Loucy (cell line): ENCODE measurements around the gene CEACAM16.

Experiments
- EZH2phosphoT487 ChIP-seq: fragments of 200-600 bp; IDR thresholded peaks from 2 replicates; pipeline ENCODE4 v1.6.1; 2018; ENCODE audit warnings: antibody characterized with exemption, mild to moderate bottlenecking, moderate library complexity, borderline replicate concordance
- TF ChIP-seq, protein P1 (sequence below): fragments of 200-600 bp; sonication (generic); conservative IDR thresholded peaks from 2 replicates; pipeline ENCODE4 v1.5.1; 2014; ENCODE audit warnings: mild to moderate bottlenecking, antibody characterized with exemption, low read length

DNA sequence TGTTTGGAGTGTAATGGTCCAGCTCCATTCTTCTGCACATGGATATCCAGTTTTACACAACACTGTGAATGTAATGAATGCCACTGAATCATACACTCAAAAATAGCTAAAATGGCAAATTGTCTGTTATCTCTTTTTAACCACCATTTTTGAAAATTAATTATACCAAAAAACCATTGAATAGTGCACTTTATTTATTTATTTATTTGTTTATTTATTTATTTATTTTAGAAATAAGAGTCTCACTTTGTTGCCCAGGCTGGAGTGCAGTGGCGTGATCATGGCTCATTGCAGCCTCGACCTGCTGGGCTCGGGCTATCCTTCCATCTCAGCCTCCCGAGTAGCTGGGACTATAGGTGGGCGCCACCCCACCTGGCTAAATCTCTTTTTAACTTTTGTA is 35.0 kb upstream of the CEACAM16 start:
- TF ChIP-seq, protein P1, sequence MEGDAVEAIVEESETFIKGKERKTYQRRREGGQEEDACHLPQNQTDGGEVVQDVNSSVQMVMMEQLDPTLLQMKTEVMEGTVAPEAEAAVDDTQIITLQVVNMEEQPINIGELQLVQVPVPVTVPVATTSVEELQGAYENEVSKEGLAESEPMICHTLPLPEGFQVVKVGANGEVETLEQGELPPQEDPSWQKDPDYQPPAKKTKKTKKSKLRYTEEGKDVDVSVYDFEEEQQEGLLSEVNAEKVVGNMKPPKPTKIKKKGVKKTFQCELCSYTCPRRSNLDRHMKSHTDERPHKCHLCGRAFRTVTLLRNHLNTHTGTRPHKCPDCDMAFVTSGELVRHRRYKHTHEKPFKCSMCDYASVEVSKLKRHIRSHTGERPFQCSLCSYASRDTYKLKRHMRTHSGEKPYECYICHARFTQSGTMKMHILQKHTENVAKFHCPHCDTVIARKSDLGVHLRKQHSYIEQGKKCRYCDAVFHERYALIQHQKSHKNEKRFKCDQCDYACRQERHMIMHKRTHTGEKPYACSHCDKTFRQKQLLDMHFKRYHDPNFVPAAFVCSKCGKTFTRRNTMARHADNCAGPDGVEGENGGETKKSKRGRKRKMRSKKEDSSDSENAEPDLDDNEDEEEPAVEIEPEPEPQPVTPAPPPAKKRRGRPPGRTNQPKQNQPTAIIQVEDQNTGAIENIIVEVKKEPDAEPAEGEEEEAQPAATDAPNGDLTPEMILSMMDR = no peak
- TF ChIP-seq EZH2phosphoT487 = no peak
